Kidney (tissue), 14 donors: Measurements from ENCODE around the gene LMBR1. TPM values are rescaled to one million over a fixed set of nuclear protein-coding genes. Genes with fewer than 3 reads are reported as not detected.
"Not testable (repeated sequence)": the region's sequence is repeated elsewhere in the genome, so short reads cannot be mapped to it uniquely, and the experiment has no call there.

Experiments
- DNase-seq, 5 donors: peaks; one replicate each; pipeline ENCODE4 v3.0.0-alpha.2; 2013 to 2020
- FAIRE-seq: peaks from 2 replicates; lab custom pipeline; 2012; peaks lifted over from hg19 to GRCh38; lab: Jason Lieb, UNC
- H3K27ac ChIP-seq, 2 donors: one replicate each; pipeline ENCODE4 v1.7.0; 2013; ENCODE audit warnings: low read depth in 2 of 2, low read length in 2 of 2, inconsistent platforms in 1 of 2
- H3K27me3 ChIP-seq: one replicate; pipeline ENCODE4 v1.7.1; 2013; ENCODE audit warnings: low read length, inconsistent platforms; ENCODE audit not compliant: control insufficient read depth, insufficient read depth
- H3K36me3 ChIP-seq, 3 donors: one replicate each; pipeline versions ENCODE4 v1.7.0 to v1.7.1; 2013; ENCODE audit warnings: low read length in 3 of 3, control low read depth in 1 of 3, inconsistent platforms in 1 of 3; ENCODE audit not compliant: insufficient read depth in 3 of 3, control insufficient read depth in 2 of 3
- H3K4me1 ChIP-seq, 3 donors: one replicate each; pipeline versions ENCODE4 v1.7.0 to v1.7.1; 2013; ENCODE audit warnings: low read length in 3 of 3, inconsistent platforms in 1 of 3, low read depth in 1 of 3; ENCODE audit not compliant: control insufficient read depth in 2 of 3, insufficient read depth in 2 of 3
- H3K4me3 ChIP-seq, 3 donors: one replicate each; pipeline versions ENCODE4 v1.7.0 to v1.8.1; 2013; ENCODE audit warnings: low read length in 3 of 3, control low read depth in 1 of 3, inconsistent platforms in 1 of 3
- H3K9ac ChIP-seq, 3 donors: one replicate each; pipeline versions ENCODE4 v1.7.0 to v1.7.1; 2013; ENCODE audit warnings: low read length in 3 of 3, control low read depth in 1 of 3, inconsistent platforms in 1 of 3
- H3K9me3 ChIP-seq, 3 donors: one replicate each; pipeline versions ENCODE4 v1.7.0 to v1.7.1; 2013; ENCODE audit warnings: low read length in 3 of 3, control low read depth in 1 of 3, inconsistent platforms in 1 of 3; ENCODE audit not compliant: control insufficient read depth in 2 of 3, insufficient read depth in 1 of 3
- CTCF ChIP-seq: IDR thresholded peaks from 3 replicates; pipeline ENCODE4 v1.5.1; 2012; ENCODE audit warnings: mild to moderate bottlenecking, moderate library complexity, borderline replicate concordance; ENCODE audit not compliant: insufficient read depth; ENCODE audit errors: extremely low read depth
- intact Hi-C: fragments of 100-400 bp; cut with DNase I; formaldehyde crosslinking; loops from one replicate; pipeline ENCODE4 v1.11.1; 2022
- polyA plus RNA-seq: library from polyadenylated mRNA; stranded (reverse); fragments of 350-450 nt; fragmentation: Illumina TruSeq; extraction: RNeasy Lipid Tissue Mini Kit (QIAGEN cat#74804); gene quantifications from one replicate; pipeline ENCODE4 v1.2.3, GENCODE V29; 2014; ENCODE audit warnings: low read depth, low replicate concordance; ENCODE audit not compliant: insufficient read depth
- total RNA-seq: library from RNA; stranded (reverse); fragmentation: NEBNext Ultra II Directional; extraction: Animal tissue kit (Norgen Biotek cat#: 25700); gene quantifications from one replicate; pipeline ENCODE4 v1.2.1, GENCODE V29; 2021
- donor health status: control.
- donor health status: control.
- donor health status: control.
- donor health status: control.
- donor health status: control.
- donor health status: DM: yes; HTN: yes; CAD: no.
- donor health status: Normal renal cell carcinoma (clear cell type).

Gene LMBR1
- total and polyA plus RNA-seq, 2 donors from 2014 or later = 19.6 to 82.6 TPM

GRCh38 chr7:156845379-156846101 lies 47.4 kb downstream of the LMBR1 start:
- intact Hi-C loops = no loop called here
- Histone ChIP-seq H3K9ac (no peak overlapping the region), H3K4me3 (no peak overlapping the region), H3K9me3 (no peaks in the 10 kb centered on the region), H3K27ac (no peak overlapping the region), H3K27me3 (no peaks in the 10 kb centered on the region), H3K36me3 (no peaks in the 10 kb centered on the region), H3K4me1 (no peaks in the 10 kb centered on the region)
- no peak for TF ChIP-seq CTCF
- DNase-seq (no peak), FAIRE-seq (no peak)

DNA sequence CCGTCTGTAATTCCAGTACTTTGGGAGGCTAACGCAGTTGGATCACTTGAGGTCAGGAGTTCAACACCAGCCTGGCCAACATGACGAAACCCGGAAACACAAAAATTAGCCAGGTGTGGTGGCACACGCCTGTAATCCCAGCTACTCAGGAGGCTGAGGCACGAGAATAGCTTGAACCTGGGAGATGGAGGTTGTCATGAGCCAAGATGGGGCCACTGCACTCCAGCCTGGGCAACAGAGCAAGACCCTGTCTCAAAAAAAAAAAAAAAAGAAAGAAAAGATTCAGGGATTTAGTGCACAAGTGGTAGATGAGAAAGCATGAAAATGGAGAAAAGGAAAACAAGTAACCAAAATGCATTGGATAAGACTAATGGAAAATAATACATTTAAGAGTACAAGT lies 49.4 kb downstream of the LMBR1 start:
- H3K9ac ChIP-seq, FAIRE-seq, H3K27ac ChIP-seq, H3K27me3 ChIP-seq, H3K36me3 ChIP-seq, H3K9me3 ChIP-seq, DNase-seq, H3K4me1 ChIP-seq, intact Hi-C loops, H3K4me3 ChIP-seq: not testable (repeated sequence)

DNA sequence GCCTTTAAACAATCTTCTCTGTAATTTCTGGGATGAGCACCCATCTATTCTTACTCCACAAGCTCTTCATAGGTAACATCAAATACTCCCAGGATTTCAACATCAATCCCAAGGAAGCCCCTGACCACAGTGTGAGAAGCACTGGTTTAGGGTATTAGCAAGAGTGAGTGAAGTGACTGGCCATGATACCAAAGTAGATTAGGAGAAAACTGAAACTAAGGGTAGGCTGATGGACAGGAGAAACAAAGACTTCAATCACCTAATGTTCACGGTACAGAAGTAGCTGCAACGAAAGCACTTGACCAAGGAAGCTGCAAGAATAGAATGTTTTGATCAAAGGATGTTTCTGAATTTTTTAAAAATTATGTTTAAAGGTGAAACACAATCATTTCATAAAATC lies 49.8 kb downstream of the LMBR1 start:
- intact Hi-C loops = no loop called here
- TF ChIP-seq CTCF = no peak
- no peak overlapping the region for H3K4me3 ChIP-seq
- H3K27ac ChIP-seq = no peak overlapping the region
- no peaks in the 10 kb centered on the region for H3K9me3 ChIP-seq
- H3K4me1 ChIP-seq = no peaks in the 10 kb centered on the region
- no peak for DNase-seq
- no peak for FAIRE-seq
- H3K9ac ChIP-seq = no peak overlapping the region
- H3K36me3 ChIP-seq = no peaks in the 10 kb centered on the region
- H3K27me3 ChIP-seq = no peaks in the 10 kb centered on the region

DNA sequence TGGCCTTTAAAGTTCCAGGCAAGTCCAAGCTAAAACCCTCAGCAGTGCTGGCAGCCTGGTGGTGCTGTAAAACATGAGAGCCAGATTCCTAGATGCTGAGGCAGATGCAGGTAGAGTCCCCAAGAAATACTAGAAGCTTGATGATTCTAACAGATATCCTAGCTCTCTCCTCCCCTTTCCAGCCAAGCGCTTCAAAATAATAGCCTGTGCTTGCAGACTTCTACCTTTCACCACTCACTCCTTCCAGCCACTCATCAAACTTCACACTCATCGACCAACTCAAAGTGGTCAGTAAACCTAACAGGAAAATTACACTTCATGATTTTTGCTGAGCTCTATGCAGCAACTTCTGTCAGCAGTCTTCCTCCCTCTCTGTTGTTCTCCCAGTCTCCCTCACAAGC lies 50.2 kb downstream of the LMBR1 start:
- H3K9me3 ChIP-seq = no peaks in the 10 kb centered on the region
- intact Hi-C loops = no loop called here
- no peak overlapping the region for H3K27ac ChIP-seq
- TF ChIP-seq CTCF = no peak
- H3K4me1 ChIP-seq = no peaks in the 10 kb centered on the region
- no peaks in the 10 kb centered on the region for H3K36me3 ChIP-seq
- no peak overlapping the region for H3K4me3 ChIP-seq
- FAIRE-seq = no peak
- DNase-seq = peak in 4 of 5 donors; percentile 41 to 77 (median 60)
- no peak overlapping the region for H3K9ac ChIP-seq
- no peaks in the 10 kb centered on the region for H3K27me3 ChIP-seq
